ENCODE data around the gene HNRNPK.

DNA sequence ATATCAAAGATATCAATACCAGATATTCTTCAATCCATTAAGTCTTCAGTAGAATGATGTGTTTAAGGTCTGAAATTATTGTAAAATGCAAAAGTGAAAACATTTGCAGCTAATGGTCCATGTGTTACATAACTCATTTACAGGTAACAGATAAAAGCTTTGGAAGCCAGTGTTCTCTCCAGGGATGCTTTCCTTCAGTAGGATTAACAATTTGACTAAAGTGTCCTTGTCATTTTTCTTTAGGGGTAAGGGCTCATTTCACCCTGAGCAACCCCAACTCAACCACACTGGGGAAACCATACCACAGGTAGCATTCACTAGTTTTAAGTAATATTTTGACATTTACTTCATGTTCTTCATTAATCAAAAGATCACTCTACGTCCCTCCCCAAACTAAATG, 12.9 kb downstream of the HNRNPK start:
- TF ChIP-seq SP1 (IDR thresholded peaks at IDR 0.05) = no peak
- TF ChIP-seq, protein P1, sequence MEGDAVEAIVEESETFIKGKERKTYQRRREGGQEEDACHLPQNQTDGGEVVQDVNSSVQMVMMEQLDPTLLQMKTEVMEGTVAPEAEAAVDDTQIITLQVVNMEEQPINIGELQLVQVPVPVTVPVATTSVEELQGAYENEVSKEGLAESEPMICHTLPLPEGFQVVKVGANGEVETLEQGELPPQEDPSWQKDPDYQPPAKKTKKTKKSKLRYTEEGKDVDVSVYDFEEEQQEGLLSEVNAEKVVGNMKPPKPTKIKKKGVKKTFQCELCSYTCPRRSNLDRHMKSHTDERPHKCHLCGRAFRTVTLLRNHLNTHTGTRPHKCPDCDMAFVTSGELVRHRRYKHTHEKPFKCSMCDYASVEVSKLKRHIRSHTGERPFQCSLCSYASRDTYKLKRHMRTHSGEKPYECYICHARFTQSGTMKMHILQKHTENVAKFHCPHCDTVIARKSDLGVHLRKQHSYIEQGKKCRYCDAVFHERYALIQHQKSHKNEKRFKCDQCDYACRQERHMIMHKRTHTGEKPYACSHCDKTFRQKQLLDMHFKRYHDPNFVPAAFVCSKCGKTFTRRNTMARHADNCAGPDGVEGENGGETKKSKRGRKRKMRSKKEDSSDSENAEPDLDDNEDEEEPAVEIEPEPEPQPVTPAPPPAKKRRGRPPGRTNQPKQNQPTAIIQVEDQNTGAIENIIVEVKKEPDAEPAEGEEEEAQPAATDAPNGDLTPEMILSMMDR (IDR thresholded peaks at IDR 0.05; ENCODE audit: low read depth, low read length, missing input control) = no peak
- TF ChIP-seq TAF1 (conservative IDR thresholded peaks at IDR 0.05) = no peak
- no peak for TF ChIP-seq YY1 (IDR thresholded peaks at IDR 0.05)
- no peak for TF ChIP-seq GABPA (IDR thresholded peaks at IDR 0.05 in 1 of 2, conservative IDR thresholded peaks at IDR 0.05 in 1 of 2)
- TF ChIP-seq, protein P2, sequence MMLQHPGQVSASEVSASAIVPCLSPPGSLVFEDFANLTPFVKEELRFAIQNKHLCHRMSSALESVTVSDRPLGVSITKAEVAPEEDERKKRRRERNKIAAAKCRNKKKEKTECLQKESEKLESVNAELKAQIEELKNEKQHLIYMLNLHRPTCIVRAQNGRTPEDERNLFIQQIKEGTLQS (IDR thresholded peaks at IDR 0.05) = no peak
- TF ChIP-seq, protein P3, sequence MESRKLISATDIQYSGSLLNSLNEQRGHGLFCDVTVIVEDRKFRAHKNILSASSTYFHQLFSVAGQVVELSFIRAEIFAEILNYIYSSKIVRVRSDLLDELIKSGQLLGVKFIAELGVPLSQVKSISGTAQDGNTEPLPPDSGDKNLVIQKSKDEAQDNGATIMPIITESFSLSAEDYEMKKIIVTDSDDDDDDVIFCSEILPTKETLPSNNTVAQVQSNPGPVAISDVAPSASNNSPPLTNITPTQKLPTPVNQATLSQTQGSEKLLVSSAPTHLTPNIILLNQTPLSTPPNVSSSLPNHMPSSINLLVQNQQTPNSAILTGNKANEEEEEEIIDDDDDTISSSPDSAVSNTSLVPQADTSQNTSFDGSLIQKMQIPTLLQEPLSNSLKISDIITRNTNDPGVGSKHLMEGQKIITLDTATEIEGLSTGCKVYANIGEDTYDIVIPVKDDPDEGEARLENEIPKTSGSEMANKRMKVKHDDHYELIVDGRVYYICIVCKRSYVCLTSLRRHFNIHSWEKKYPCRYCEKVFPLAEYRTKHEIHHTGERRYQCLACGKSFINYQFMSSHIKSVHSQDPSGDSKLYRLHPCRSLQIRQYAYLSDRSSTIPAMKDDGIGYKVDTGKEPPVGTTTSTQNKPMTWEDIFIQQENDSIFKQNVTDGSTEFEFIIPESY (IDR thresholded peaks at IDR 0.05) = no peak
- TF ChIP-seq RAD21 (IDR thresholded peaks at IDR 0.05) = no peak
- TF ChIP-seq, protein P4, sequence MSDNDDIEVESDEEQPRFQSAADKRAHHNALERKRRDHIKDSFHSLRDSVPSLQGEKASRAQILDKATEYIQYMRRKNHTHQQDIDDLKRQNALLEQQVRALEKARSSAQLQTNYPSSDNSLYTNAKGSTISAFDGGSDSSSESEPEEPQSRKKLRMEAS (IDR thresholded peaks at IDR 0.05) = no peak
- no peak for TF ChIP-seq RXRA (IDR thresholded peaks at IDR 0.05)

All from liver (tissue), 3 donors.